SKM-1 (cell line): Measurements from ENCODE around the gene CCL19.

Experiments used
- DNase-seq: peaks from one replicate; lab custom pipeline; 2025; ENCODE audit not compliant: unreplicated experiment; lab: John Stamatoyannopoulos, UW

Gene CCL19

GRCh38 chr9:34664281-34665066, 26.6 kb downstream of the CCL19 start:
- peak; percentile 70 for DNase-seq

- DNase-seq, result no peak
These were observed 27.8 kb downstream of the CCL19 start for GRCh38 chr9:34663303-34663605.

GRCh38 chr9:34662526-34663302, 28.4 kb downstream of the CCL19 start, which contains the start of gene CCL27:
Gene CCL27, minus strand, starts transcription at chr9:34662657. Its CDS starts 24 bp downstream, at chr9:34662633.
- no peak for DNase-seq

- no peak for DNase-seq
These were observed 31.4 kb downstream of the CCL19 start for GRCh38 chr9:34659592-34660253.

GRCh38 chr9:34658461-34658860, 32.6 kb downstream of the CCL19 start:
- DNase-seq, result no peak

GRCh38 chr9:34656992-34657391, 34.1 kb downstream of the CCL19 start:
- no peak for DNase-seq

- DNase-seq, result no peak
These were observed 35.7 kb downstream of the CCL19 start for GRCh38 chr9:34655394-34655793.

- DNase-seq, result no peak
These were observed 36.6 kb downstream of the CCL19 start for GRCh38 chr9:34654323-34655051.

- DNase-seq, result no peak
These were observed 37.7 kb downstream of the CCL19 start for GRCh38 chr9:34653151-34654072.

GRCh38 chr9:34652602-34653000, 38.5 kb downstream of the CCL19 start:
- DNase-seq, result no peak

- no peak for DNase-seq
These were observed 39.0 kb downstream of the CCL19 start, which contains the start of gene IL11RA for GRCh38 chr9:34651876-34652601. Gene IL11RA, plus strand, starts transcription at chr9:34652185. Its CDS starts 3,033 bp downstream, at chr9:34655218.

GRCh38 chr9:34651321-34651720, 39.8 kb downstream of the CCL19 start:
- DNase-seq, result no peak

GRCh38 chr9:34650816-34651215, 40.3 kb downstream of the CCL19 start:
- DNase-seq, result no peak

- no peak for DNase-seq
These were observed 42.4 kb downstream of the CCL19 start for GRCh38 chr9:34648673-34649072.

GRCh38 chr9:34647651-34648050, 43.4 kb downstream of the CCL19 start:
- DNase-seq, result no peak

GRCh38 chr9:34647084-34647403, 44.0 kb downstream of the CCL19 start:
- no peak for DNase-seq

- DNase-seq, result peak; percentile 60
These were observed 44.6 kb downstream of the CCL19 start, which contains the start of gene GALT for GRCh38 chr9:34646211-34647083. Gene GALT, plus strand, starts transcription at chr9:34646675. Its CDS starts 30 bp downstream, at chr9:34646705.

GRCh38 chr9:34644766-34645314, 46.2 kb downstream of the CCL19 start:
- no peak for DNase-seq
